GM06990 (cell line): Measurements from ENCODE around the gene DNPH1.
A peak's percentile ranks its signal among the peaks of the same experiment; 100 is the strongest.

Source experiments
- DNase-seq: peaks from one replicate; pipeline ENCODE4 v3.0.0-alpha.2; 2011; ENCODE audit not compliant: insufficient read length; ENCODE audit errors: extremely low read depth
- H3K27me3 ChIP-seq: replicated peaks from 2 replicates; pipeline ENCODE4 v1.6.0; 2011; ENCODE audit warnings: low read length; ENCODE audit not compliant: control insufficient read depth, insufficient read depth
- H3K36me3 ChIP-seq: 2 replicates; pipeline ENCODE4 v1.5.1; 2011; ENCODE audit warnings: low read length; ENCODE audit not compliant: control insufficient read depth, insufficient read depth
- H3K4me3 ChIP-seq: replicated peaks from 2 replicates; pipeline ENCODE4 v1.5.1; 2011; ENCODE audit warnings: low read depth, mild to moderate bottlenecking, control low read depth, low read length
- TF ChIP-seq, protein P1 (sequence below): IDR thresholded peaks from 2 replicates; pipeline ENCODE4 v1.5.1; 2011; ENCODE audit warnings: low read length, control low read depth, mild to moderate bottlenecking, inconsistent platforms; ENCODE audit not compliant: insufficient read depth, poor library complexity, severe bottlenecking

The DNPH1 gene

DNA sequence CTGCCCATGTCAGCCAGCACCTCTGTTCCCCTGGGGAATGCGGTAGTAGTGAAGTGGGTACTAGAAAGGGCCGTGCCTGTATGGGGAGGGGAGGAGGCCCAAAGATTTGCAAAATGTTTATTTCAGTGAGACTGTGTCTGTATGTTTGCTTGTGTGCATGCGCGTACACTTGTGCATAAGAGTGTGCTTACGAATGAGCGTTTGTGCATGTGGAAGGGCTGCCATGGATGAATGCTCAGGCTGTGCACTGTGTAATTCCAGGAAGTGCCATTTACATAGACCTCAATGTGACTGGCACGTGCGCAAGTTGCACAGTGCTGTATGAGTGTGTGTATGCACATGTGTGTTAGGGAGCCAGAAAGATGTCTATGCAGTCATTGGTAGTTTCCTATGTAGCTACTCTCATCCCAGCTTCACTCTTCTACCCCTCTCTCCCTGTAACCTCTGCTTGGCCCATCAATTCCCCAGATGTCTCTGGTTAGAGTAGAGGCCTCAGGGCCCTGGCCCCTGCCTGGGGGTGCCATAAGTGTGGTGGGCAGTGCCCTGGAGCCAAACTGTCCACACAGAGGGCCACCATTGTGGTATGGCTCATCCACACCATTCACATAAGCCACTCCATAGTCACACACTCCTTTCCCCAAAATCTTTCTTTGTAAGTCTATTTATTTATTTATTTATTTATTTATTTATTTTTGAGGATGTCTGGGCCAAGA, 42.0 kb upstream of the DNPH1 start:
- no peak overlapping the region for H3K4me3 ChIP-seq
- DNase-seq, result no peak
- no peaks in the 10 kb centered on the region; the same call in 1 of the 2 replicates for H3K27me3 ChIP-seq
- no peaks in the 10 kb centered on the region for H3K36me3 ChIP-seq
- TF ChIP-seq, protein P1, sequence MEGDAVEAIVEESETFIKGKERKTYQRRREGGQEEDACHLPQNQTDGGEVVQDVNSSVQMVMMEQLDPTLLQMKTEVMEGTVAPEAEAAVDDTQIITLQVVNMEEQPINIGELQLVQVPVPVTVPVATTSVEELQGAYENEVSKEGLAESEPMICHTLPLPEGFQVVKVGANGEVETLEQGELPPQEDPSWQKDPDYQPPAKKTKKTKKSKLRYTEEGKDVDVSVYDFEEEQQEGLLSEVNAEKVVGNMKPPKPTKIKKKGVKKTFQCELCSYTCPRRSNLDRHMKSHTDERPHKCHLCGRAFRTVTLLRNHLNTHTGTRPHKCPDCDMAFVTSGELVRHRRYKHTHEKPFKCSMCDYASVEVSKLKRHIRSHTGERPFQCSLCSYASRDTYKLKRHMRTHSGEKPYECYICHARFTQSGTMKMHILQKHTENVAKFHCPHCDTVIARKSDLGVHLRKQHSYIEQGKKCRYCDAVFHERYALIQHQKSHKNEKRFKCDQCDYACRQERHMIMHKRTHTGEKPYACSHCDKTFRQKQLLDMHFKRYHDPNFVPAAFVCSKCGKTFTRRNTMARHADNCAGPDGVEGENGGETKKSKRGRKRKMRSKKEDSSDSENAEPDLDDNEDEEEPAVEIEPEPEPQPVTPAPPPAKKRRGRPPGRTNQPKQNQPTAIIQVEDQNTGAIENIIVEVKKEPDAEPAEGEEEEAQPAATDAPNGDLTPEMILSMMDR, result no peak

DNA sequence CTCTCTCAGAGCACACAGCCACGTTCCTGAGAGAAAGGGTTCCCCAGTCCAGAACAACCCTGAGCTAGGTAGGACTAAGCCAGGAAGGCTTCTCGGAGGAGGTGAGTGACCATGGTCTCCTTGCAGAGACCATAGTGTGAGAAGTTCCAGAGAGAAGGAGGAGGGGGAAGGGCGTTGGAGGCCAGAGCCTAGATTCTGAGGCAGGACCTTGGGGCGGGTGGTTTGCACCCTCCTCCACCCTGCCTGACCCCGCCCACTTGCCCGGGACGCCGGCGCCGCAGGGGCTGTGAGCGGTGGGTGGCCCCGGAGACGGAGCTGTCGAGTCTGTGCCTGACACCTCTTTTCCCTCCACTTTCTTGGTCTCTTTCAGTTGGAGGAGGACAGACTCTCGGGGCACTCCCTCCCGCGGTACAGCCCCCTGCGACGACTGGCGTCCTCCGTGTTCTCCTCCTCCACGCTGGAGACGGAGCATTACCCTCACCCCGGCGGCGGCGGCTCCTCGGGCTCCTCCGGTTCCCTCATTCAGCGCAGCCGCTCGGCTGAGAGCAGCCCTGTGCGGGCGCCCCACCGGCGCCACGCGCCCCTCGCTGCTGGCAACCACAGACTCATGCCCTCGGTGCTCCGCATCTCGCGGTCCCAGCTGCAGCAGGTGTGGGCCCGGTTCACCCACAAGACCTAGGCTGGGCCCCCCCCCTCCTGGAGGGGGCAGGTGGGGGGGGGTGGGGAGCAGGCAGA, 40.2 kb upstream of the DNPH1 start:
- Histone ChIP-seq H3K4me3 (peak overlapping the region; percentile 22; the same call in 1 of the 2 replicates), H3K27me3 (no peaks in the 10 kb centered on the region; the same call in 1 of the 2 replicates), H3K36me3 (no peaks in the 10 kb centered on the region)
- no peak for DNase-seq
- TF ChIP-seq, protein P1, result no peak

DNA sequence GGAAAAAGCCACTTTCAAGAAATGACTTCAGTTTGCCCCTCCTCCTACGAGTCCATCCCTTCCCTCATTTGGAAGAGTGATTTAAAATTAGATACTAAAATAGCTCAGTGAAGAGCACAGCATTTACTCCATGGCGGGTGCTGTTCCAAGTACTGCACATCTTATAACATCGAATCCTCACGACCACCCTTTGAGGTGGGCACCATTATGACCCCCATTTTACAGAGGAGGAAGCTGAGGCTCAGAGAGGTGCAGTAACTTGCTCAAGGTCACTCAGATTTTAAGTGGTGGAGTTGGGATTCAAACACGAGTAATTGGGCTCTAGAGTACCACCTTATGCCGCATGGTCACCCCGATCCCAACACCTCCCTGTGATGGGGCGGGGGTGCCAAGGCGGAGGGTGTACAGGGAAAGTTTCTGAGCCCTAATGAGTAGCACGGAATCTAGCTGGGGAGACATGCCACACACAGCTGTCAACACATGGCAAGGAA, 39.5 kb upstream of the DNPH1 start:
- TF ChIP-seq, protein P1, result no peak
- Histone ChIP-seq H3K27me3 (no peaks in the 10 kb centered on the region; the same call in 1 of the 2 replicates), H3K4me3 (no peak overlapping the region), H3K36me3 (no peaks in the 10 kb centered on the region)
- DNase-seq, result no peak

DNA sequence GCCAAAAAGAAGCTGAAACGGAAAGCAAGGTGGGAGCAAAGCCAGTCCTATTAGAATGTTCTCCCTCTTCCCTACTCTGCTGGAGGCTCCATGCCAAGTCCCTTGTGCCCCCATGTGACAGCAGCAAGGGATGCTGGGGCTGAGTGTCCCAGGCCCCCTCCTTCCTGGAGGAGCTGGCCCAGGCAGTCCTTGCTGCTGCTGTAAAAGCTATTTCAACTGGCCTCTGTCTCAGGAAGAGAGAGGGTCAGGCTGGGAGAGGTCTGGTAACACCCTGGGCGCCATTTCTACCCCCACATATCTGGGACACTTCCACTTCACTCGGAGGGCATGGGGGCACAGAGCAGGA, 39.0 kb upstream of the DNPH1 start:
- no peak for DNase-seq
- Histone ChIP-seq H3K4me3 (no peak overlapping the region), H3K36me3 (no peaks in the 10 kb centered on the region), H3K27me3 (no peaks in the 10 kb centered on the region)
- TF ChIP-seq, protein P1, result no peak

DNA sequence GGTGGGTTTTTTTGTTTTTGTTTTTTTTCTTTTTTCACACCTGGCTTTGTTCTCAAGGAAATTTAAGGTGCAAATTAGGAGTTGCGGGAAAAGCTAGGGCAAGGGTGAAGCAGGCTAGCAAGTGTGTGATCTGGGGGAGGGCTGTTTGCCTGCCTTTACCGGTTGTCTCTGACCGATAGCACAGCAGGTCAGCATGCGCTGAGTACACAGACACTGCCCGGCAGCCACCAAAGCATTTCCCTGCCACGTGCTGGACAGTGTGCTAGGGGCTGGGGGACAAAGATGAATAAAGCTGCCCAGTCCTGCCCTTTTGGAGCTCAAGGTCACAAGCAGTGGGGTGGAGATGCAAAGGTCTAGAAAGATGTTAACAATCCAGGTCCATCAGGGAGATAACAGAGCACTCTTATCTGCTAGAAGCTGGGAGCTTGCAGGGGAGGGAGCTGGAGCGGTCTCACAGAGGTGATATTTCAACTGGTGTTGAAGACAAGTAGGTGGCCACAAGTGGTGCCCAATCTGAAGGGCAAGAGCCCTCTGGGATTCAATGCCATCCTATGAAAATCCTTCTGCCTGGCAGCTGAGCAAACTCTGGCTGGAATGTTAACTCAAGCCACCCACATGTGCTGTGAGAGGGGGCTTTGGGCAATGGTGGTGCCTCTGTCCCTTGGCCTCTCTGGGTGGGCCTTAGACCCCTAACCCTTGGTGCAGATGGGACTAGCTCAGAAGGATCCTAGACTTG, 38.5 kb upstream of the DNPH1 start:
- Histone ChIP-seq H3K27me3 (no peaks in the 10 kb centered on the region), H3K4me3 (no peak overlapping the region), H3K36me3 (no peaks in the 10 kb centered on the region)
- TF ChIP-seq, protein P1, result no peak
- DNase-seq, result no peak
